Liver (tissue), 3 donors: ENCODE measurements around the gene EHMT1.

ENCODE experiments used
- HNF4G ChIP-seq: IDR thresholded peaks from 2 replicates; pipeline ENCODE4 v1.6.1; 2016; ENCODE audit warnings: antibody characterized with exemption
- JUND ChIP-seq, 2 donors: IDR thresholded peaks; 2 replicates each; pipeline ENCODE4 v1.6.1; 2016; ENCODE audit warnings: antibody characterized with exemption in 2 of 2
- RAD21 ChIP-seq, 2 donors: IDR thresholded peaks; 2 replicates each; pipeline ENCODE4 v1.6.1; 2016; ENCODE audit warnings: antibody characterized with exemption in 2 of 2, mild to moderate bottlenecking in 2 of 2
- SP1 ChIP-seq: IDR thresholded peaks from 2 replicates; pipeline ENCODE4 v1.6.1; 2018; ENCODE audit warnings: antibody characterized with exemption, mild to moderate bottlenecking
- TAF1 ChIP-seq: conservative IDR thresholded peaks from 2 replicates; pipeline ENCODE4 v1.6.1; 2016; ENCODE audit warnings: antibody characterized with exemption, mild to moderate bottlenecking
- YY1 ChIP-seq: IDR thresholded peaks from 2 replicates; pipeline ENCODE4 v1.6.1; 2016; ENCODE audit warnings: antibody characterized with exemption, mild to moderate bottlenecking
- TF ChIP-seq, protein P1 (sequence below): fragments of 150-350 bp; IDR thresholded peaks from 2 replicates; pipeline ENCODE4 v1.5.1; 2017; ENCODE audit warnings: improper control_type of control experiment, low read depth, low read length; ENCODE audit not compliant: missing input control
- TF ChIP-seq, protein P2 (sequence below): IDR thresholded peaks from 2 replicates; pipeline ENCODE4 v1.6.1; 2016; ENCODE audit warnings: antibody characterized with exemption, mild to moderate bottlenecking
- TF ChIP-seq, protein P3 (sequence below): IDR thresholded peaks from 2 replicates; pipeline ENCODE4 v1.6.1; 2016; ENCODE audit warnings: antibody characterized with exemption
- TF ChIP-seq, protein P4 (sequence below): IDR thresholded peaks from 2 replicates; pipeline ENCODE4 v1.6.1; 2016; ENCODE audit warnings: antibody characterized with exemption
- donor health status: healthy.
- donor health status: healthy.

DNA sequence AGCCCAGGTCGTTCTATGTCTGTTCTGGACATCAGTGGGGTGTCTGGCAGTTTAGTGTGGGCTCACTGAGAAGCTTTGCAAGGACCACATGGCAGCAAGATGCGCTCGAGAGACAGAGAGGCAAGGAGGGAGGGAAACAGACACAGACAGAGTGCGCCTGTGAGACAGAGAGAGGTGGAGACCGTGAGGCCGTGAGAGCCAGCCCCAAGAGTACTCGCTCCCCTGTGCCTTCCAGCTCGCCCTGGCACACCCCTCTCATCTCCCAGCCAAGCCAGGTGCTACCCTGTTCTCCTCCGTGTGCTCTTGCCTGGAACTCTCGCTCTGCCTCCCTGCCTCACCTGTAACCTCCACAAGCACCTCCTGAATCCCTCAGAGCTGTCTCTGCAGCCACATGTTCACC is 106.8 kb downstream of the EHMT1 start:
- TF ChIP-seq RAD21 (IDR thresholded peaks at IDR 0.05) = no peak
- TF ChIP-seq, protein P1, sequence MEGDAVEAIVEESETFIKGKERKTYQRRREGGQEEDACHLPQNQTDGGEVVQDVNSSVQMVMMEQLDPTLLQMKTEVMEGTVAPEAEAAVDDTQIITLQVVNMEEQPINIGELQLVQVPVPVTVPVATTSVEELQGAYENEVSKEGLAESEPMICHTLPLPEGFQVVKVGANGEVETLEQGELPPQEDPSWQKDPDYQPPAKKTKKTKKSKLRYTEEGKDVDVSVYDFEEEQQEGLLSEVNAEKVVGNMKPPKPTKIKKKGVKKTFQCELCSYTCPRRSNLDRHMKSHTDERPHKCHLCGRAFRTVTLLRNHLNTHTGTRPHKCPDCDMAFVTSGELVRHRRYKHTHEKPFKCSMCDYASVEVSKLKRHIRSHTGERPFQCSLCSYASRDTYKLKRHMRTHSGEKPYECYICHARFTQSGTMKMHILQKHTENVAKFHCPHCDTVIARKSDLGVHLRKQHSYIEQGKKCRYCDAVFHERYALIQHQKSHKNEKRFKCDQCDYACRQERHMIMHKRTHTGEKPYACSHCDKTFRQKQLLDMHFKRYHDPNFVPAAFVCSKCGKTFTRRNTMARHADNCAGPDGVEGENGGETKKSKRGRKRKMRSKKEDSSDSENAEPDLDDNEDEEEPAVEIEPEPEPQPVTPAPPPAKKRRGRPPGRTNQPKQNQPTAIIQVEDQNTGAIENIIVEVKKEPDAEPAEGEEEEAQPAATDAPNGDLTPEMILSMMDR = no peak
- TF ChIP-seq TAF1 = no peak
- TF ChIP-seq SP1 = no peak
- no peak for TF ChIP-seq JUND (IDR thresholded peaks at IDR 0.05)
- TF ChIP-seq, protein P2, sequence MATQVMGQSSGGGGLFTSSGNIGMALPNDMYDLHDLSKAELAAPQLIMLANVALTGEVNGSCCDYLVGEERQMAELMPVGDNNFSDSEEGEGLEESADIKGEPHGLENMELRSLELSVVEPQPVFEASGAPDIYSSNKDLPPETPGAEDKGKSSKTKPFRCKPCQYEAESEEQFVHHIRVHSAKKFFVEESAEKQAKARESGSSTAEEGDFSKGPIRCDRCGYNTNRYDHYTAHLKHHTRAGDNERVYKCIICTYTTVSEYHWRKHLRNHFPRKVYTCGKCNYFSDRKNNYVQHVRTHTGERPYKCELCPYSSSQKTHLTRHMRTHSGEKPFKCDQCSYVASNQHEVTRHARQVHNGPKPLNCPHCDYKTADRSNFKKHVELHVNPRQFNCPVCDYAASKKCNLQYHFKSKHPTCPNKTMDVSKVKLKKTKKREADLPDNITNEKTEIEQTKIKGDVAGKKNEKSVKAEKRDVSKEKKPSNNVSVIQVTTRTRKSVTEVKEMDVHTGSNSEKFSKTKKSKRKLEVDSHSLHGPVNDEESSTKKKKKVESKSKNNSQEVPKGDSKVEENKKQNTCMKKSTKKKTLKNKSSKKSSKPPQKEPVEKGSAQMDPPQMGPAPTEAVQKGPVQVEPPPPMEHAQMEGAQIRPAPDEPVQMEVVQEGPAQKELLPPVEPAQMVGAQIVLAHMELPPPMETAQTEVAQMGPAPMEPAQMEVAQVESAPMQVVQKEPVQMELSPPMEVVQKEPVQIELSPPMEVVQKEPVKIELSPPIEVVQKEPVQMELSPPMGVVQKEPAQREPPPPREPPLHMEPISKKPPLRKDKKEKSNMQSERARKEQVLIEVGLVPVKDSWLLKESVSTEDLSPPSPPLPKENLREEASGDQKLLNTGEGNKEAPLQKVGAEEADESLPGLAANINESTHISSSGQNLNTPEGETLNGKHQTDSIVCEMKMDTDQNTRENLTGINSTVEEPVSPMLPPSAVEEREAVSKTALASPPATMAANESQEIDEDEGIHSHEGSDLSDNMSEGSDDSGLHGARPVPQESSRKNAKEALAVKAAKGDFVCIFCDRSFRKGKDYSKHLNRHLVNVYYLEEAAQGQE = no peak
- TF ChIP-seq, protein P3, sequence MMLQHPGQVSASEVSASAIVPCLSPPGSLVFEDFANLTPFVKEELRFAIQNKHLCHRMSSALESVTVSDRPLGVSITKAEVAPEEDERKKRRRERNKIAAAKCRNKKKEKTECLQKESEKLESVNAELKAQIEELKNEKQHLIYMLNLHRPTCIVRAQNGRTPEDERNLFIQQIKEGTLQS = no peak
- TF ChIP-seq, protein P4, sequence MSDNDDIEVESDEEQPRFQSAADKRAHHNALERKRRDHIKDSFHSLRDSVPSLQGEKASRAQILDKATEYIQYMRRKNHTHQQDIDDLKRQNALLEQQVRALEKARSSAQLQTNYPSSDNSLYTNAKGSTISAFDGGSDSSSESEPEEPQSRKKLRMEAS = no peak
- TF ChIP-seq YY1 = no peak
- no peak for TF ChIP-seq HNF4G
